GM06990 (cell line): Measurements from ENCODE around the gene SNAI3.

Experiments
- DNase-seq: peaks from one replicate; pipeline ENCODE4 v3.0.0-alpha.2; 2011; ENCODE audit not compliant: insufficient read length; ENCODE audit errors: extremely low read depth
- H3K27me3 ChIP-seq: replicated peaks from 2 replicates; pipeline ENCODE4 v1.6.0; 2011; ENCODE audit warnings: low read length; ENCODE audit not compliant: control insufficient read depth, insufficient read depth
- H3K36me3 ChIP-seq: 2 replicates; pipeline ENCODE4 v1.5.1; 2011; ENCODE audit warnings: low read length; ENCODE audit not compliant: control insufficient read depth, insufficient read depth
- H3K4me3 ChIP-seq: replicated peaks from 2 replicates; pipeline ENCODE4 v1.5.1; 2011; ENCODE audit warnings: low read depth, mild to moderate bottlenecking, control low read depth, low read length
- TF ChIP-seq, protein P1 (sequence below): IDR thresholded peaks from 2 replicates; pipeline ENCODE4 v1.5.1; 2011; ENCODE audit warnings: low read length, control low read depth, mild to moderate bottlenecking, inconsistent platforms; ENCODE audit not compliant: insufficient read depth, poor library complexity, severe bottlenecking

SNAI3 gene

DNA sequence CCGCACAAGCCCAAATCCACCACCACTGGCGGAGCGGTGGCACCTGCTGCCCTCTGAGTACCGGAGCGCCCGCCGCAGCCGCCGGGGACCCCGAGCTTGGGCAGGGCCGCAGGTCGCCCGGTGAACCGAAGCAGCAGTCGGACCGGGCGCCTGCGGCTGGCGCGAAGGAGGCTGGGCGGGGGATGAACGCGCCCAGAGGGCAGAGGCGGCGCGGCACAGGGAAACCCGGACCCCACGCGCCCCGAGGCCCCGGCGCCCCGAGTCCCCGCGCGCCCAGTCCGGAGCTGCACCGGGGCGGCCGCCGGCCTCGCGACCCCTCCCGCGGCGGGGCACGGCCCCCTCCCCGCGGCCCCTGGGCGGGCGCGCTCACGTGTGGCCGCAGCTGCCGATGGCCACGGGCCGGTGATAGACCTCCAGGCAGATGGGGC is 19.5 kb upstream of the SNAI3 start:
- TF ChIP-seq, protein P1, sequence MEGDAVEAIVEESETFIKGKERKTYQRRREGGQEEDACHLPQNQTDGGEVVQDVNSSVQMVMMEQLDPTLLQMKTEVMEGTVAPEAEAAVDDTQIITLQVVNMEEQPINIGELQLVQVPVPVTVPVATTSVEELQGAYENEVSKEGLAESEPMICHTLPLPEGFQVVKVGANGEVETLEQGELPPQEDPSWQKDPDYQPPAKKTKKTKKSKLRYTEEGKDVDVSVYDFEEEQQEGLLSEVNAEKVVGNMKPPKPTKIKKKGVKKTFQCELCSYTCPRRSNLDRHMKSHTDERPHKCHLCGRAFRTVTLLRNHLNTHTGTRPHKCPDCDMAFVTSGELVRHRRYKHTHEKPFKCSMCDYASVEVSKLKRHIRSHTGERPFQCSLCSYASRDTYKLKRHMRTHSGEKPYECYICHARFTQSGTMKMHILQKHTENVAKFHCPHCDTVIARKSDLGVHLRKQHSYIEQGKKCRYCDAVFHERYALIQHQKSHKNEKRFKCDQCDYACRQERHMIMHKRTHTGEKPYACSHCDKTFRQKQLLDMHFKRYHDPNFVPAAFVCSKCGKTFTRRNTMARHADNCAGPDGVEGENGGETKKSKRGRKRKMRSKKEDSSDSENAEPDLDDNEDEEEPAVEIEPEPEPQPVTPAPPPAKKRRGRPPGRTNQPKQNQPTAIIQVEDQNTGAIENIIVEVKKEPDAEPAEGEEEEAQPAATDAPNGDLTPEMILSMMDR, result no peak
- H3K36me3 ChIP-seq, result peaks cover 7% of the 10 kb centered on the region
- no peak for DNase-seq
- H3K27me3 ChIP-seq, result no peaks in the 10 kb centered on the region
- peak overlapping the region; percentile 98 for H3K4me3 ChIP-seq

DNA sequence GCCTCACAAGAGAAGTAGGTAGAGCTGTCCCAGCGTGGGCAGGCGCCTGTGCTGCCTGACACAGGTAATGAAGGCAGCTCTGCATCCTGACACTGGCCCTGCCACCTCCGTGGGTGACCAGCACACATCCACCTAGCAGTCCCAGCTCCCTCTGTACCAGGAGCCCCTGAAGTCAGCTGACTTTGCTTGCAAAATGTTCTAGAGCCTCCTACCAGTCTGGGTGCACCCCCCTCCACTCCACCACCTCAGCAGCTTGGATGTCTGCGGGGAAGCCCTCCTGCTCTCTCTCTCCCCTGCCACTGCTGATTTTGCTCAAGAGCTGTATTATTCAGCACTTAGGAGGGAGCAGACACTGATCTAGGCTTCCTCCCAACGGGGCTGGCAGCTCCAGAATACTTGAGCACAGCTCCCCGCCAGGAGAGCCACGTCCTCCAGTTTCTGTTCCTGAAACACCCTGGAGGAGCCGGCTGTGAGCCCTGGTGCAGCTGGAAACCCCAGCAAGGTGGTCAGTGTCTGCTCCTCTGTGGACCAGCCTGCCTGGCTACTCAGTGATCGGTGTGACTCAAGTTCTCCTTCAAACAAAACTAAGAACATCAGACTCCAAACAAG is 18.9 kb upstream of the SNAI3 start:
- Histone ChIP-seq H3K27me3 (no peaks in the 10 kb centered on the region), H3K4me3 (peak overlapping the region; percentile 98), H3K36me3 (peaks cover 7% of the 10 kb centered on the region)
- TF ChIP-seq, protein P1, result no peak
- DNase-seq, result no peak

DNA sequence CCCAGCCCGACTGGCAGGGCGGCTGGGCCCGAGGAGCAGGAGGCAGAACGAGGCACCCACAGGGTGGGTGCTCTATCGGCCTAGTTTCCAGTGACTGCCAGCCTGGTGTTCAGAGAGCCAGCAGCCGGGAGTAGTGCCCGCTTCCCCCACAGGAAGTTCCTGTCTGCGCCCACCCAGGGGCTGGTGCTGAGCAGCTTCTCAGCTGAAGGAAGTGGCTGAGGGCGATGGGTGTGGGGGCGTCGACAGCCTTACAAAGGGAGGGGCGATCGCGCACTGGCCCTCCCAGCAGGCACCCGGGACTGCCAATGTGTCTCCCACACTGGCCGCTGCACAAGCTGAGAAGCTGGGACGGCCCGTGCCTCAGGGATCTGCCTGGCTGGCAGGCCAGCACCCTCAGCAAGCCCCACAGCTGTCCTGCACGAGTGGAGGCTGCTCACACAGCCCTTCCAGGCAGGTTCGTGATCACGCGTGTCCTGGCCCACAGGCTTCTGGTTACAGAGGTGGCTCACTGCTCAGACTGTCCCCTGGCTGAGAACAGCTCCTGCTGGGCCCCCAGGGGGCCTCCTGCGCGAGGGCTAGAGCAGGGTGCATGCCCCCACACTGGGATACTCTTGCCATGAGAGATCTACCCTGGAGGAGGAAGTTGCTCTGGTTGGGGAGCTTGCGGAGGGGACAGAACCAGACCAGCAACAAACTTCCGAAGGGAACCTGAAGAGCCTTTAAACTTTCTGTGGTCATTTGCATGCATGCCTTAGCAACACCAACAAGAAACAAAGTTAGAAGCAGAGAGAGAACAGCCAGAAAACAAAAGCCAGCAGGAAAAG is 17.4 kb upstream of the SNAI3 start:
- Histone ChIP-seq H3K4me3 (peak overlapping the region; percentile 43), H3K27me3 (no peaks in the 10 kb centered on the region), H3K36me3 (peaks cover 4% of the 10 kb centered on the region)
- TF ChIP-seq, protein P1, result no peak
- peak; percentile 61 for DNase-seq

DNA sequence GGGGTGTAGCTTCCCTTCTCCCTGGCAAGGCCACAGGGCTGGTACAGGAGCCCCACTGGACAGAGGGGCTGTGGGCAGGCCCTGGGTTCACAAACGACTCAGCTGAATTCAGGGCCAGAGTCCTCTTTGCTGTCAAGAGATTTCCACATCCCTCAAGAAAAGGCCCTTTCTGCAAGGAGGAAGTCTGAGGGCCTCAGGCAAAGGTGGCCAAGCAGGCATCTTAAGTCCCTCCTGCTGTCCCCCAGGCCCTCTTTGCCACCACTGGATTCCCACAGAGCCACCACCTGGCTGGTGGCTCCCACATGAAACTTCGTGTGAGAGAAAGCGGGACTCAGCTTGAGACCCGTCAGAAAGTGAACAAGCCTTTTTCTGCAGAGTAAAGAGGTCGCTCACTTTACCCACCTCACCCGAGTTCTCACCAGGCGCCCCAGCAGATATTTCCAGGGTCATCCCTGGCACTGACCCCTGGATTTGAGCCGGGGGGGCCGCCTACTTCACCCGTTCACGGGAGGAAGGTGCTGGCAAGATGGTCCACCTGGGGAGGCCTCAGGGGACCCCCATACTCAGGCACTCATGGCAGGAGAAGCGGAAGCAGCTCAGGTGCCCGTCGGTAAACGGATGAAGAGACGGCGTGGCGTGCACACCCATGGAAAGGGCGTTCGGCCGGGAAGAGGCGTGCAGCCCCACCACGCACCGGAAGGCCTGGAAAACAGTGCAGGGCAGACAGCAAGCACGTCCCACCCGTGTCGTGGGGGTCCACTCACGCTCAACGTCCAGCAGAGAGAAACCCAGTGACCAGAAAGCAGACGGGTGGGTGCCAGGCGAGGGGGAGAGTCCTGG is 16.3 kb upstream of the SNAI3 start:
- Histone ChIP-seq H3K27me3 (no peaks in the 10 kb centered on the region), H3K4me3 (no peak overlapping the region), H3K36me3 (peaks cover 11% of the 10 kb centered on the region)
- no peak for DNase-seq
- TF ChIP-seq, protein P1, result no peak

DNA sequence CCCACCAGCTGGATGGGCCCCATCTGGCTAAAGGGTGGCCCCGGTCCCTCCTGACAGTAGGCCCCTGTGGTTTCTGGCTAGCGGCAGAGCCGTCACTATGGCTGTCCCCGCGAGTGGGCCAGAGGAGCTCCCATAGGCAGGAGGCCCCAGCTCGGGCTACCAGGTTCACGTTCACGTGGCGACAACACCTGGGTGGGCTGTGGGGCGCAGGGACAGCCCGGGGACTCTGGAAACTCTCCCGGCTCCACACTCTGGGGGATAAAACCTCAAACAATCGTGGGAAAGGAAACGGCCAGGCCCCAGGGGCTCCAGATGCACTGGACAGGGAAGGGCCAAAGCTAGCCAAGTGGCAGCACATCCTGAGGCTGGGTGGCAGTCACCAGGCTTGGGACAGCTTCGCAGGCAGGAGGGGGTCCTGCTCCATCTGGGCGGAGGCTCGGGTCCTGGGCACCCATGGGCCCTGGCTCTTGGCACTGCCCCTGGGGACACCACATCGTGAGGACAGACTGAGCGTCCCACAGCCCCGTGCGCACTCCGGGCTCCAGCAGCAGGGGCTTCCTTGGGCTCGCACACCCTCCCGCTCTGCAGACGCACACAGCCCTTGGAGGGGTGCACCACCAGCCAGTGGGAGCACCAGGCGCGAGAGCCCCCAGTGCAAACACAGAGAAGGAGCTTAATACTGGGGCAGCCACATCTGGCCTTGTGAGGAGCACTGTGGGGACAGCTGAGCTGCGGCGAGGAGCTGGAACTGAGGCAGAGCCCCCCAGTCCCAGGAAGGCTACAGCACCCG is 15.5 kb upstream of the SNAI3 start:
- Histone ChIP-seq H3K36me3 (peaks cover 13% of the 10 kb centered on the region), H3K4me3 (peak overlapping the region; percentile 45), H3K27me3 (no peaks in the 10 kb centered on the region)
- TF ChIP-seq, protein P1, result no peak
- no peak for DNase-seq
